H1 (cell line): ENCODE results near the gene SPATA13. TPM values are rescaled to one million over a fixed set of nuclear protein-coding genes. Genes with fewer than 3 reads are reported as not detected.

Experiments used
- EGR1 ChIP-seq: IDR thresholded peaks from 2 replicates; pipeline ENCODE4 v1.6.1; 2011; ENCODE audit warnings: low read depth, low read length, borderline replicate concordance
- KDM4A ChIP-seq: IDR thresholded peaks from one replicate; pipeline ENCODE4 v1.7.1; 2012; ENCODE audit warnings: low read depth, mild to moderate bottlenecking, moderate library complexity, low read length, inconsistent platforms; ENCODE audit not compliant: severe bottlenecking
- POLR2AphosphoS5 ChIP-seq: IDR thresholded peaks from 2 replicates; pipeline ENCODE4 v1.6.1; 2011; ENCODE audit warnings: low read depth, low read length
- polyA plus RNA-seq, 7 experiments: library from polyadenylated mRNA; depleted of rRNA in 3 of 7; stranded (reverse) in 5 of 7; unstranded in 2 of 7; fragments of >200 nt in 5 of 7; fragments of 200-250 nt in 2 of 7; gene quantifications; 1 replicate in 5 of 7; 2 replicates in 1 of 7; 4 replicates in 1 of 7; pipeline versions ENCODE4 v1.2.1 to v1.2.3, GENCODE V29; 2011 to 2013; ENCODE audit warnings: missing spikeins in 2 of 7, mixed read lengths in 2 of 7
- total RNA-seq: library from RNA; stranded (reverse); fragmentation: NEBNext Ultra II Directional; extraction: Animal tissue kit (Norgen Biotek cat#: 25700); gene quantifications from 2 replicates; pipeline ENCODE4 v1.2.1, GENCODE V29; 2021
- TF ChIP-seq, protein P1 (sequence below): fragments of 300-600 bp; sonication (generic); IDR thresholded peaks from 2 replicates; pipeline ENCODE4 v1.7.1; 2012; ENCODE audit warnings: low read length, moderate library complexity, mild to moderate bottlenecking, inconsistent platforms; ENCODE audit not compliant: insufficient replicate concordance

The SPATA13 gene
- total and polyA plus RNA-seq, 2 of the 8 experiments (the other 6 are each of a cell fraction or from before 2014, with no cell fraction given): 12.6 to 30.9 TPM

DNA sequence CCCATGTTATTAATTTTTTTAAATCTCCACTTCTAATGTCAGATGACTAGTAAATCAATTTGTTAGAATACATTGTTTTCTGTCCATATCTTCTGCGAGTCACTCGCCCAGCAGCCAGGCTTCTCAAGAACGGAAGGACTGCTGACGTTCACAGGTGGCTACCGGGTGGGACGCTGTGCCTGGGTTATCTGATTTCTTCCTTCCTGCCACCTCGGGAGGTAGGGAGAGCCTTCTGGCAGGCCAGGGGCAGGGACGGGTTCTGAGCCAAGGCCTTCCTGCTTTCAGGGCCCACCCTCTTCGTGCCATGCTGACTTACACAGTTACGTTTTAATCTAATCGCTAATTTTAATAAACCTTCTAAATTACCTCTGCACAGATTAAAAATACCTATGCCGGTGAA is 140.9 kb downstream of the SPATA13 start (continued):
- TF ChIP-seq, protein P1, sequence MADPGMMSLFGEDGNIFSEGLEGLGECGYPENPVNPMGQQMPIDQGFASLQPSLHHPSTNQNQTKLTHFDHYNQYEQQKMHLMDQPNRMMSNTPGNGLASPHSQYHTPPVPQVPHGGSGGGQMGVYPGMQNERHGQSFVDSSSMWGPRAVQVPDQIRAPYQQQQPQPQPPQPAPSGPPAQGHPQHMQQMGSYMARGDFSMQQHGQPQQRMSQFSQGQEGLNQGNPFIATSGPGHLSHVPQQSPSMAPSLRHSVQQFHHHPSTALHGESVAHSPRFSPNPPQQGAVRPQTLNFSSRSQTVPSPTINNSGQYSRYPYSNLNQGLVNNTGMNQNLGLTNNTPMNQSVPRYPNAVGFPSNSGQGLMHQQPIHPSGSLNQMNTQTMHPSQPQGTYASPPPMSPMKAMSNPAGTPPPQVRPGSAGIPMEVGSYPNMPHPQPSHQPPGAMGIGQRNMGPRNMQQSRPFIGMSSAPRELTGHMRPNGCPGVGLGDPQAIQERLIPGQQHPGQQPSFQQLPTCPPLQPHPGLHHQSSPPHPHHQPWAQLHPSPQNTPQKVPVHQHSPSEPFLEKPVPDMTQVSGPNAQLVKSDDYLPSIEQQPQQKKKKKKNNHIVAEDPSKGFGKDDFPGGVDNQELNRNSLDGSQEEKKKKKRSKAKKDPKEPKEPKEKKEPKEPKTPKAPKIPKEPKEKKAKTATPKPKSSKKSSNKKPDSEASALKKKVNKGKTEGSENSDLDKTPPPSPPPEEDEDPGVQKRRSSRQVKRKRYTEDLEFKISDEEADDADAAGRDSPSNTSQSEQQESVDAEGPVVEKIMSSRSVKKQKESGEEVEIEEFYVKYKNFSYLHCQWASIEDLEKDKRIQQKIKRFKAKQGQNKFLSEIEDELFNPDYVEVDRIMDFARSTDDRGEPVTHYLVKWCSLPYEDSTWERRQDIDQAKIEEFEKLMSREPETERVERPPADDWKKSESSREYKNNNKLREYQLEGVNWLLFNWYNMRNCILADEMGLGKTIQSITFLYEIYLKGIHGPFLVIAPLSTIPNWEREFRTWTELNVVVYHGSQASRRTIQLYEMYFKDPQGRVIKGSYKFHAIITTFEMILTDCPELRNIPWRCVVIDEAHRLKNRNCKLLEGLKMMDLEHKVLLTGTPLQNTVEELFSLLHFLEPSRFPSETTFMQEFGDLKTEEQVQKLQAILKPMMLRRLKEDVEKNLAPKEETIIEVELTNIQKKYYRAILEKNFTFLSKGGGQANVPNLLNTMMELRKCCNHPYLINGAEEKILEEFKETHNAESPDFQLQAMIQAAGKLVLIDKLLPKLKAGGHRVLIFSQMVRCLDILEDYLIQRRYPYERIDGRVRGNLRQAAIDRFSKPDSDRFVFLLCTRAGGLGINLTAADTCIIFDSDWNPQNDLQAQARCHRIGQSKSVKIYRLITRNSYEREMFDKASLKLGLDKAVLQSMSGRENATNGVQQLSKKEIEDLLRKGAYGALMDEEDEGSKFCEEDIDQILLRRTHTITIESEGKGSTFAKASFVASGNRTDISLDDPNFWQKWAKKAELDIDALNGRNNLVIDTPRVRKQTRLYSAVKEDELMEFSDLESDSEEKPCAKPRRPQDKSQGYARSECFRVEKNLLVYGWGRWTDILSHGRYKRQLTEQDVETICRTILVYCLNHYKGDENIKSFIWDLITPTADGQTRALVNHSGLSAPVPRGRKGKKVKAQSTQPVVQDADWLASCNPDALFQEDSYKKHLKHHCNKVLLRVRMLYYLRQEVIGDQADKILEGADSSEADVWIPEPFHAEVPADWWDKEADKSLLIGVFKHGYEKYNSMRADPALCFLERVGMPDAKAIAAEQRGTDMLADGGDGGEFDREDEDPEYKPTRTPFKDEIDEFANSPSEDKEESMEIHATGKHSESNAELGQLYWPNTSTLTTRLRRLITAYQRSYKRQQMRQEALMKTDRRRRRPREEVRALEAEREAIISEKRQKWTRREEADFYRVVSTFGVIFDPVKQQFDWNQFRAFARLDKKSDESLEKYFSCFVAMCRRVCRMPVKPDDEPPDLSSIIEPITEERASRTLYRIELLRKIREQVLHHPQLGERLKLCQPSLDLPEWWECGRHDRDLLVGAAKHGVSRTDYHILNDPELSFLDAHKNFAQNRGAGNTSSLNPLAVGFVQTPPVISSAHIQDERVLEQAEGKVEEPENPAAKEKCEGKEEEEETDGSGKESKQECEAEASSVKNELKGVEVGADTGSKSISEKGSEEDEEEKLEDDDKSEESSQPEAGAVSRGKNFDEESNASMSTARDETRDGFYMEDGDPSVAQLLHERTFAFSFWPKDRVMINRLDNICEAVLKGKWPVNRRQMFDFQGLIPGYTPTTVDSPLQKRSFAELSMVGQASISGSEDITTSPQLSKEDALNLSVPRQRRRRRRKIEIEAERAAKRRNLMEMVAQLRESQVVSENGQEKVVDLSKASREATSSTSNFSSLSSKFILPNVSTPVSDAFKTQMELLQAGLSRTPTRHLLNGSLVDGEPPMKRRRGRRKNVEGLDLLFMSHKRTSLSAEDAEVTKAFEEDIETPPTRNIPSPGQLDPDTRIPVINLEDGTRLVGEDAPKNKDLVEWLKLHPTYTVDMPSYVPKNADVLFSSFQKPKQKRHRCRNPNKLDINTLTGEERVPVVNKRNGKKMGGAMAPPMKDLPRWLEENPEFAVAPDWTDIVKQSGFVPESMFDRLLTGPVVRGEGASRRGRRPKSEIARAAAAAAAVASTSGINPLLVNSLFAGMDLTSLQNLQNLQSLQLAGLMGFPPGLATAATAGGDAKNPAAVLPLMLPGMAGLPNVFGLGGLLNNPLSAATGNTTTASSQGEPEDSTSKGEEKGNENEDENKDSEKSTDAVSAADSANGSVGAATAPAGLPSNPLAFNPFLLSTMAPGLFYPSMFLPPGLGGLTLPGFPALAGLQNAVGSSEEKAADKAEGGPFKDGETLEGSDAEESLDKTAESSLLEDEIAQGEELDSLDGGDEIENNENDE: no peak
- TF ChIP-seq KDM4A (no peak), EGR1 (no peak), POLR2AphosphoS5 (no peak)
